ENCODE data around the gene ZNF776. TPM values are rescaled to one million over a fixed set of nuclear protein-coding genes. Genes with fewer than 3 reads are reported as not detected.

ZNF776 gene
- total RNA-seq, 4 donors from 2014 or later = 17.6 to 24.4 (median 22.4) TPM

DNA sequence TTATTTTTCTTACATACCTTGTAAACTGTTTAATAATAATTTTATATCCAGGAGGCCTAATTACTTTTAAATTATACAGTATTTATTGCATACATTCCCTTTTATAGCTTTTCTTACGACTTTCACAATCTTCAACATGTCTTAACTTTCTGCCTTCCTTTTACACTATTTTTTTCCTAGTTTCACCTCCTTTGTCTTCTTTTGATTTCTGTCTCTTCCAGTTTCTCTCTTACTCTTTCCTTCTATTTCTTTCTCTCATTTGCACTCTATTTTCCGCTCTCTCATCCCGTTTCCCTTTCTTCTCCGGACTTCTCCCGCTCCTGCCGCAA, 56.6 kb downstream of the ZNF776 start:
- 22 to 31% methylated on average over 6 of the region's 6 CpGs for WGBS, 2 donors
- H3K4me3 ChIP-seq (replicated peaks in 1 of 3) = peak overlapping the region in 2 of 3 donors; percentile 11 to 39
- peaks cover 7 to 8% of the 10 kb centered on the region in 2 donors for H3K4me1 ChIP-seq
- H3K27ac ChIP-seq = peak overlapping the region in 2 of 3 donors; percentile 32 to 68
- intact Hi-C loops (cut with DNase I) = no loop called here
- H3K9me3 ChIP-seq = no peaks in the 10 kb centered on the region
- TF ChIP-seq, protein P1, sequence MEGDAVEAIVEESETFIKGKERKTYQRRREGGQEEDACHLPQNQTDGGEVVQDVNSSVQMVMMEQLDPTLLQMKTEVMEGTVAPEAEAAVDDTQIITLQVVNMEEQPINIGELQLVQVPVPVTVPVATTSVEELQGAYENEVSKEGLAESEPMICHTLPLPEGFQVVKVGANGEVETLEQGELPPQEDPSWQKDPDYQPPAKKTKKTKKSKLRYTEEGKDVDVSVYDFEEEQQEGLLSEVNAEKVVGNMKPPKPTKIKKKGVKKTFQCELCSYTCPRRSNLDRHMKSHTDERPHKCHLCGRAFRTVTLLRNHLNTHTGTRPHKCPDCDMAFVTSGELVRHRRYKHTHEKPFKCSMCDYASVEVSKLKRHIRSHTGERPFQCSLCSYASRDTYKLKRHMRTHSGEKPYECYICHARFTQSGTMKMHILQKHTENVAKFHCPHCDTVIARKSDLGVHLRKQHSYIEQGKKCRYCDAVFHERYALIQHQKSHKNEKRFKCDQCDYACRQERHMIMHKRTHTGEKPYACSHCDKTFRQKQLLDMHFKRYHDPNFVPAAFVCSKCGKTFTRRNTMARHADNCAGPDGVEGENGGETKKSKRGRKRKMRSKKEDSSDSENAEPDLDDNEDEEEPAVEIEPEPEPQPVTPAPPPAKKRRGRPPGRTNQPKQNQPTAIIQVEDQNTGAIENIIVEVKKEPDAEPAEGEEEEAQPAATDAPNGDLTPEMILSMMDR (IDR thresholded peaks at IDR 0.05) = no peak
- no peak for TF ChIP-seq POLR2A (IDR thresholded peaks at IDR 0.05)
- DNase-seq = no peak
- no peaks in the 10 kb centered on the region for H3K27me3 ChIP-seq
- H3K36me3 ChIP-seq = peaks cover 0 to 3% of the 10 kb centered on the region in 2 donors

DNA sequence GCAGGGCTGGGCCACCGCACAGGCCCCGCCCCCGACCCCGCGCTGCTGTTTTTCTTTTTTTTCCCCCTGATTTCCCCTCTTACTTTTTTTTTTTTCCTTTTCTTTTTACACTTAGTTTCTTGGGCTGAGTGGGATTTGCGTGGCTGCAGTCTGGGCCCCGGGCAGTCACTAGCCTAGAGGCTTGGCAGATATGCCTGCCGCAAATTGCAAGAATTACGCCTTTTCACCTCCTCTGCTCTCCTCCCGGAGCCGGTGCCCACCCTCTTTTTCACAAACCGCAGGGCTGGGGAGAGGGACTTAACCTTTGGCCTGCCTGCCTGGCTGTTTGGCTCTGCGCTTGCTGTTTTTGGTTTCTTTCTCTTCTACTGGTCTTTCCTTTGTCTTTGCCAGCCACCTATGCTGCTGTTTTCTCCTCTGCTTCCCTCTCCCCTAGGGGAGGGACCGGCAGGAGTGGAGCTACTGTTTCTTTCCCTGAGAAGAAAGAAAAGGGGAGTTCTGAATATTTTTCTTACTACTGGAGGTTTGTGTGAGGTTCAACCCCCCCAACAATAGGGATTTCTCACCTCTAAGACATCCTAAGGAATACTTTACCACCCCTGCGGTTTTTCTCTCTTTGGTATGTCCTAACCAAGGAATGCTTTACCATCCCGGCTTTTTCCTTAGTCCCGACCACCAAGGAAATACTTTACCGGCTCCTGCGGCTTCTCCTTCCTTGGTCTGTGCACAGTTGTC, 57.1 kb downstream of the ZNF776 start:
- Histone ChIP-seq H3K4me3 (replicated peaks in 1 of 3) (peak overlapping the region in 2 of 3 donors; percentile 11 to 39), H3K9me3 (no peaks in the 10 kb centered on the region), H3K4me1 (peaks cover 7 to 8% of the 10 kb centered on the region in 2 donors), H3K27ac (peak overlapping the region in 2 of 3 donors; percentile 32 to 68), H3K36me3 (peaks cover 3 to 6% of the 10 kb centered on the region in 2 donors), H3K27me3 (no peaks in the 10 kb centered on the region)
- DNase-seq = peak; percentile 6 to 35
- TF ChIP-seq, protein P1 (IDR thresholded peaks at IDR 0.05) = no peak
- TF ChIP-seq POLR2A (IDR thresholded peaks at IDR 0.05) = no peak
- intact Hi-C loops (cut with DNase I) = no loop called here
- 8 to 14% methylated on average over 19 of the region's 19 CpGs for WGBS, 2 donors

DNA sequence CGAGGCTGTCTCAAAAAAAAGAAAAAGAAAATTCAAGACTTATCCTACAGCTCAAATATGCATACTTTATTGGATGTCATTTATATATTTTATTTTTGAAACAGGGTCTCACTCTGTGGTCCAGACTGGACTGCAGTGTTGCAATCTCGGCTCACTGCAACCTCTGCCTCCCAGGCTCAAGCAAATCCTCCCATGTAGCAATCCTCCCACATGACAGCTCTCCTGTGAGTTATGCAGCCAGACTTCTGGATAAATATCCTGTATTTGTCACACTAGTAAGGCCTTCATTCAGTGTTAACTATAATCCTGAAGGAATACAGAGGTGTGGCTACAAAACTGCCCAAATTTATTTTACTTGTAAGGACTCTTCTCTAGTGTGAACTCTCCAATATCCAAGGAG, 60.9 kb downstream of the ZNF776 start:
- no peak overlapping the region for H3K4me3 ChIP-seq (replicated peaks in 1 of 3)
- H3K36me3 ChIP-seq = peaks cover 3 to 6% of the 10 kb centered on the region in 2 donors
- TF ChIP-seq, protein P1 (IDR thresholded peaks at IDR 0.05) = no peak
- TF ChIP-seq POLR2A (IDR thresholded peaks at IDR 0.05) = no peak
- WGBS, 2 donors = 95 to 98% methylated on average over 2 of the region's 2 CpGs
- H3K9me3 ChIP-seq = no peaks in the 10 kb centered on the region
- H3K27ac ChIP-seq = no peak overlapping the region
- H3K4me1 ChIP-seq = peaks cover 9% of the 10 kb centered on the region in 2 donors
- no peaks in the 10 kb centered on the region for H3K27me3 ChIP-seq
- intact Hi-C loops (cut with DNase I) = no loop called here
- no peak for DNase-seq

Other genes with a start within 250 kb of the ZNF776 start
- 10 to 100 TPM; 16.1 to 23.8 (median 19.6) TPM for gene ZNF773, start 246.9 kb upstream of the ZNF776 start, total RNA-seq
- gene ZNF549, start 219.5 kb upstream of the ZNF776 start, total RNA-seq = 10 to 100 TPM in 1 of 4 donors, 1 to 10 TPM in 3; 7.7 to 12.7 (median 9.2) TPM
- 10 to 100 TPM in 1 of 4 donors, 1 to 10 TPM in 3; 7.1 to 13.5 (median 8.7) TPM for gene ZNF550, start 187.0 kb upstream of the ZNF776 start, total RNA-seq
- 10 to 100 TPM in 1 of 4 donors, 1 to 10 TPM in 3; 5.2 to 10.9 (median 7.2) TPM for gene ZNF416, start 167.9 kb upstream of the ZNF776 start, total RNA-seq
- gene ZIK1, start 162.7 kb upstream of the ZNF776 start, total RNA-seq = 10 to 100 TPM in 3 of 4 donors, 1 to 10 TPM in 1; 8.9 to 19.7 (median 13.7) TPM
- gene ZNF530, start 146.9 kb upstream of the ZNF776 start, total RNA-seq = 1 to 10 TPM; 1.9 to 4.8 (median 2.6) TPM
- 10 to 100 TPM; 32.6 to 45.5 (median 37.3) TPM for gene ZNF134, start 132.6 kb upstream of the ZNF776 start, total RNA-seq
- gene ZNF211, start 113.6 kb upstream of the ZNF776 start, total RNA-seq = 10 to 100 TPM; 16.2 to 27.5 (median 21.8) TPM
- 1 to 10 TPM in 1 of 4 donors, under 1 TPM in 3; 0.22 to 1.1 (median 0.47) TPM for gene ZSCAN4, start 77.9 kb upstream of the ZNF776 start, total RNA-seq
- gene ZNF551, start 64.8 kb upstream of the ZNF776 start, total RNA-seq = 10 to 100 TPM; 11.2 to 23.6 (median 17.7) TPM
- 10 to 100 TPM; 15.6 to 25.8 (median 18.2) TPM for gene ZNF154, start 37.6 kb upstream of the ZNF776 start, total RNA-seq
- 10 to 100 TPM; 16.8 to 27.6 (median 20.7) TPM for gene ZNF671, start 19.2 kb upstream of the ZNF776 start, total RNA-seq
- 10 to 100 TPM; 23.8 to 30.5 (median 27.5) TPM for gene ZNF586, start 22.9 kb downstream of the ZNF776 start, total RNA-seq
- gene ZNF552, start 68.1 kb downstream of the ZNF776 start, total RNA-seq = 10 to 100 TPM in 2 of 4 donors, 1 to 10 TPM in 2; 5.3 to 13.6 (median 10.2) TPM
- gene ZNF587B, start 83.5 kb downstream of the ZNF776 start, total RNA-seq = 10 to 100 TPM; 21.8 to 35.8 (median 23.9) TPM
- 10 to 100 TPM; 15.9 to 36.5 (median 24.4) TPM for gene ZNF587, start 103.0 kb downstream of the ZNF776 start, total RNA-seq
- gene ZNF814, start 142.2 kb downstream of the ZNF776 start, total RNA-seq = 10 to 100 TPM; 25.6 to 41.4 (median 31.6) TPM
- gene ZNF417, start 169.8 kb downstream of the ZNF776 start, total RNA-seq = 10 to 100 TPM; 17.7 to 33.0 (median 25.1) TPM
- gene ZNF418, start 188.6 kb downstream of the ZNF776 start, total RNA-seq = 10 to 100 TPM in 3 of 4 donors, 1 to 10 TPM in 1; 9.3 to 17.2 (median 11.7) TPM
- 10 to 100 TPM in 1 of 4 donors, 1 to 10 TPM in 3; 5.7 to 11.1 (median 6.3) TPM for gene ZNF256, start 200.9 kb downstream of the ZNF776 start, total RNA-seq
- gene C19orf18, start 227.7 kb downstream of the ZNF776 start, total RNA-seq = not detected

Measured in thyroid gland (tissue), 4 donors.